H1 (cell line): ENCODE results near the gene ERMARD. TPM values are rescaled to one million over a fixed set of nuclear protein-coding genes. Genes with fewer than 3 reads are reported as not detected.

Experiments
- CTCF ChIA-PET: fragments of 300-600 bp; sonication (Branson Sonifier 250); formaldehyde crosslinking; loops from one replicate; lab custom pipeline; 2021; ENCODE audit not compliant: partially characterized antibody; lab: Charles Lee
- POLR2A ChIA-PET: fragments of 300-600 bp; sonication (Branson Sonifier 250); formaldehyde crosslinking; loops from one replicate; lab custom pipeline; 2021; ENCODE audit warnings: inconsistent platforms; ENCODE audit not compliant: partially characterized antibody; lab: Charles Lee
- DNase-seq, 2 experiments: peaks; one replicate each; pipeline versions ENCODE4 v3.0.0 to v3.0.0-alpha.2; 2010 to 2022; ENCODE audit warnings: low spot score in 2 of 2, low read depth in 1 of 2, mixed read lengths in 1 of 2
- FAIRE-seq: peaks from 2 replicates; lab custom pipeline; 2011; peaks lifted over from hg19 to GRCh38; lab: Jason Lieb, UNC
- H2AFZ ChIP-seq: 2 replicates; pipeline ENCODE4 v1.8.1; 2012; ENCODE audit warnings: low read length, inconsistent platforms
- H2AK5ac ChIP-seq: 2 replicates; pipeline ENCODE4 v1.6.1; 2013; ENCODE audit warnings: low read depth, low read length
- H2BK120ac ChIP-seq: replicated peaks from 2 replicates; pipeline ENCODE3; 2013; ENCODE audit warnings: low read depth, low read length, inconsistent platforms
- H2BK12ac ChIP-seq: 2 replicates; pipeline ENCODE4 v1.6.1; 2013; ENCODE audit warnings: low read depth, low read length
- H2BK15ac ChIP-seq: 2 replicates; pipeline ENCODE4 v1.6.1; 2013; ENCODE audit warnings: low read length
- H2BK20ac ChIP-seq: 2 replicates; pipeline ENCODE4 v1.6.1; 2013; ENCODE audit warnings: low read length
- H2BK5ac ChIP-seq: 2 replicates; pipeline ENCODE4 v1.6.1; 2013; ENCODE audit warnings: low read depth, low read length
- H3K14ac ChIP-seq: 2 replicates; pipeline ENCODE4 v1.6.1; 2013; ENCODE audit warnings: inconsistent platforms; ENCODE audit not compliant: insufficient read length
- H3K18ac ChIP-seq: 2 replicates; pipeline ENCODE4 v1.6.1; 2013; ENCODE audit warnings: low read length; ENCODE audit errors: extremely low read depth
- H3K23ac ChIP-seq: 2 replicates; pipeline ENCODE4 v1.6.1; 2013; ENCODE audit warnings: inconsistent platforms; ENCODE audit not compliant: insufficient read length
- H3K23me2 ChIP-seq: 2 replicates; pipeline ENCODE4 v1.6.1; 2013; ENCODE audit warnings: low read depth, low read length
- H3K27ac ChIP-seq: 2 replicates; pipeline ENCODE4 v1.6.1; 2011; ENCODE audit warnings: low read depth, low read length, inconsistent platforms
- H3K27me3 ChIP-seq, 4 experiments: replicated peaks in 1 of 4; 1 replicate in 1 of 4; 2 replicates in 3 of 4; pipeline versions ENCODE4 v1.6.1 to v1.8.1; 2011 to 2013; ENCODE audit warnings: low read length in 3 of 4, mild to moderate bottlenecking in 3 of 4, inconsistent platforms in 2 of 4, mixed read lengths in 2 of 4, moderate library complexity in 1 of 4; ENCODE audit not compliant: control insufficient read depth in 3 of 4, insufficient read depth in 3 of 4; ENCODE audit errors: extremely low read depth in 1 of 4
- H3K36me3 ChIP-seq, 4 experiments: 2 replicates each; pipeline versions ENCODE4 v1.6.1 to v1.8.1; 2011 to 2013; ENCODE audit warnings: mild to moderate bottlenecking in 4 of 4, low read length in 3 of 4, moderate library complexity in 2 of 4, control low read depth in 1 of 4, inconsistent platforms in 1 of 4; ENCODE audit not compliant: insufficient read depth in 4 of 4, control insufficient read depth in 2 of 4
- H3K4ac ChIP-seq: replicated peaks from 2 replicates; pipeline ENCODE3; 2013; ENCODE audit warnings: low read length, low read depth, mixed read lengths, inconsistent platforms; ENCODE audit not compliant: insufficient read length
- H3K4me1 ChIP-seq, 4 experiments: replicated peaks in 1 of 4; 1 replicate in 1 of 4; 2 replicates in 3 of 4; pipeline versions ENCODE4 v1.6.1 to v1.8.1; 2011 to 2013; ENCODE audit warnings: low read length in 3 of 4, inconsistent platforms in 2 of 4, mixed read lengths in 1 of 4; ENCODE audit not compliant: insufficient read depth in 4 of 4, control insufficient read depth in 3 of 4
- H3K4me2 ChIP-seq, 2 experiments: 2 replicates each; pipeline versions ENCODE4 v1.6.1 to v1.8.1; 2011 to 2013; ENCODE audit warnings: low read depth in 2 of 2, low read length in 2 of 2, control low read depth in 1 of 2, inconsistent platforms in 1 of 2, mild to moderate bottlenecking in 1 of 2; ENCODE audit not compliant: insufficient read depth in 1 of 2
- H3K4me3 ChIP-seq, 4 experiments: fragments of 200-600, 300-600 bp in 1 of 4; sonication (generic), shearing (Covaris generic), sonication (Bioruptor Twin) in 1 of 4; 2 replicates each; pipeline versions ENCODE4 v1.5.1 to v1.8.1; 2011 to 2016; ENCODE audit warnings: low read length in 4 of 4, low read depth in 3 of 4, control low read depth in 2 of 4, inconsistent platforms in 2 of 4, mild to moderate bottlenecking in 2 of 4, mixed read lengths in 1 of 4, moderate library complexity in 1 of 4; ENCODE audit not compliant: insufficient read depth in 2 of 4; ENCODE audit errors: extremely low read depth in 1 of 4
- H3K56ac ChIP-seq: replicated peaks from 2 replicates; pipeline ENCODE3; 2013; ENCODE audit warnings: low read depth, mild to moderate bottlenecking, mixed read lengths, low read length, inconsistent platforms; ENCODE audit not compliant: insufficient read length
- H3K79me1 ChIP-seq: 2 replicates; pipeline ENCODE4 v1.6.1; 2013; ENCODE audit warnings: low read depth, low read length, control low read depth
- H3K79me2 ChIP-seq, 2 experiments: 2 replicates each; pipeline versions ENCODE4 v1.6.1 to v1.8.1; 2012 to 2013; ENCODE audit warnings: low read length in 2 of 2, mild to moderate bottlenecking in 2 of 2, inconsistent platforms in 1 of 2; ENCODE audit not compliant: insufficient read depth in 2 of 2, control insufficient read depth in 1 of 2
- H3K9ac ChIP-seq, 4 experiments: replicated peaks in 1 of 4; 1 replicate in 1 of 4; 2 replicates in 3 of 4; pipeline versions ENCODE4 v1.6.1 to v1.8.1; 2011 to 2013; ENCODE audit warnings: low read depth in 3 of 4, low read length in 3 of 4, control low read depth in 2 of 4, mild to moderate bottlenecking in 2 of 4, moderate library complexity in 2 of 4, inconsistent platforms in 1 of 4; ENCODE audit errors: extremely low read depth in 1 of 4
- H3K9me3 ChIP-seq, 2 experiments: 2 replicates each; pipeline versions ENCODE4 v1.6.1 to v1.8.1; 2012 to 2013; ENCODE audit warnings: mild to moderate bottlenecking in 2 of 2, moderate library complexity in 2 of 2, control low read depth in 1 of 2, inconsistent platforms in 1 of 2, low read depth in 1 of 2, low read length in 1 of 2, mixed read lengths in 1 of 2; ENCODE audit not compliant: insufficient read depth in 2 of 2
- H4K20me1 ChIP-seq, 2 experiments: replicated peaks in 1 of 2; 2 replicates each; pipeline versions ENCODE3 to v1.8.1; 2011 to 2013; ENCODE audit warnings: inconsistent platforms in 2 of 2, low read length in 2 of 2, mild to moderate bottlenecking in 1 of 2; ENCODE audit not compliant: insufficient read depth in 2 of 2, control insufficient read depth in 1 of 2
- H4K5ac ChIP-seq: 2 replicates; pipeline ENCODE4 v1.6.1; 2013; ENCODE audit warnings: low read length, low read depth, mixed read lengths, inconsistent platforms; ENCODE audit not compliant: insufficient read length
- H4K8ac ChIP-seq: 2 replicates; pipeline ENCODE4 v1.8.0; 2013; ENCODE audit warnings: mild to moderate bottlenecking, moderate library complexity, low read length, inconsistent platforms; ENCODE audit not compliant: insufficient read depth; ENCODE audit errors: extremely low read depth
- H4K91ac ChIP-seq: replicated peaks from 2 replicates; pipeline ENCODE3; 2013; ENCODE audit warnings: low read length, mixed read lengths, inconsistent platforms; ENCODE audit not compliant: insufficient read length
- JUND ChIP-seq: IDR thresholded peaks from 2 replicates; pipeline ENCODE4 v1.6.1; 2011; ENCODE audit warnings: mild to moderate bottlenecking, improper control_type of control experiment, low read length
- KDM5A ChIP-seq: fragments of 200-600 bp; IDR thresholded peaks from 2 replicates; pipeline ENCODE4 v1.7.1; 2012; ENCODE audit warnings: mild to moderate bottlenecking, low read length, inconsistent platforms, mixed read lengths
- polyA plus RNA-seq, 7 experiments: library from polyadenylated mRNA; depleted of rRNA in 3 of 7; stranded (reverse) in 5 of 7; unstranded in 2 of 7; fragments of >200 nt in 5 of 7; fragments of 200-250 nt in 2 of 7; gene quantifications; 1 replicate in 5 of 7; 2 replicates in 1 of 7; 4 replicates in 1 of 7; pipeline versions ENCODE4 v1.2.1 to v1.2.3, GENCODE V29; 2011 to 2013; ENCODE audit warnings: missing spikeins in 2 of 7, mixed read lengths in 2 of 7
- total RNA-seq: library from RNA; stranded (reverse); fragmentation: NEBNext Ultra II Directional; extraction: Animal tissue kit (Norgen Biotek cat#: 25700); gene quantifications from 2 replicates; pipeline ENCODE4 v1.2.1, GENCODE V29; 2021

ERMARD gene
- total and polyA plus RNA-seq, 2 of the 8 experiments (the other 6 are each of a cell fraction or from before 2014, with no cell fraction given) = 12.2 to 25.6 TPM

DNA sequence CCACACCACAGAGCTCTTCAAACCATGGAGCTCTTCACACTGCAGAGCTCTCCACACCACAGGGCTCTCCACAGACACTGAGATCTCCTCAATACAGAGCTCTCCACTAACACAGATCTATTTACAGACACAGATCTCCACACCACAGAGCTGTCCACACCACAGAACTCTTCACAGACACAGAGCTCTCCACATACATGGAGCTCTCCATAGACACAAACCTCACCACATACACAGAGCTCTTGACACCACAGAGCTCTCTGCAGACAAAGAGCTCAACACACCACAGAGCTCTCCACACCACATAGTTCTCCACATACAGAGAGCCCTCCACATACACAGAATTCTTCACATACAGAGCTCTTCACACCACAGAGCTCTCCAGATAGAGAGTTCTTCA, 53.0 kb downstream of the ERMARD start:
- Histone ChIP-seq H3K9me3 (no peaks in the 10 kb centered on the region), H3K4ac (no peak overlapping the region), H2AK5ac (no peak overlapping the region), H3K23me2 (no peaks in the 10 kb centered on the region), H3K4me3 (no peak overlapping the region), H4K8ac (no peak overlapping the region), H2BK5ac (no peak overlapping the region), H3K4me2 (no peak overlapping the region), H3K27me3 (peaks cover 0 to 3% (median 1%) of the 10 kb centered on the region in 4 experiments; a peak in 2 of 7 replicates), H3K23ac (no peak overlapping the region), H3K79me2 (no peaks in the 10 kb centered on the region), H2BK120ac (no peak overlapping the region), H2BK12ac (no peak overlapping the region), H2BK20ac (no peak overlapping the region), H3K14ac (no peak overlapping the region), H3K79me1 (no peaks in the 10 kb centered on the region), H3K9ac (no peak overlapping the region), H4K20me1 (no peaks in the 10 kb centered on the region), H4K5ac (no peak overlapping the region), H4K91ac (no peak overlapping the region), H2BK15ac (no peak overlapping the region), H3K18ac (no peak overlapping the region), H3K27ac (no peak overlapping the region), H2AFZ (no peak overlapping the region), H3K4me1 (peaks cover 0 to 10% (median 2%) of the 10 kb centered on the region in 4 experiments; a peak in 4 of 7 replicates), H3K36me3 (no peaks in the 10 kb centered on the region), H3K56ac (no peak overlapping the region)
- ChIA-PET POLR2A (interaction anchor here (1.2 to 1.5 kb wide), 2 partner anchors 10 to 15 kb away, joined by 6 to 7 read pairs; no protein-coding TSS in a partner anchor), CTCF (interaction anchor here (0.5 to 5.6 kb wide), 15 partner anchors 10 to 726 kb away, joined by 3 to 64 read pairs (median 4); no protein-coding TSS in a partner anchor)
- no peak for FAIRE-seq
- DNase-seq = no peak
- no peak for TF ChIP-seq JUND
- TF ChIP-seq KDM5A = no peak
